22Rv1 (cell line): ENCODE measurements around the gene C10orf71.

Source experiments
- ZFX ChIP-seq: fragments of 450-650 bp; IDR thresholded peaks from 2 replicates; pipeline ENCODE4 v1.6.1; 2017; ENCODE audit warnings: antibody characterized with exemption, borderline replicate concordance
- TF ChIP-seq, protein P1 (sequence below): fragments of 450-650 bp; IDR thresholded peaks from 2 replicates; pipeline ENCODE4 v1.5.1; 2017; ENCODE audit warnings: mild to moderate bottlenecking

DNA sequence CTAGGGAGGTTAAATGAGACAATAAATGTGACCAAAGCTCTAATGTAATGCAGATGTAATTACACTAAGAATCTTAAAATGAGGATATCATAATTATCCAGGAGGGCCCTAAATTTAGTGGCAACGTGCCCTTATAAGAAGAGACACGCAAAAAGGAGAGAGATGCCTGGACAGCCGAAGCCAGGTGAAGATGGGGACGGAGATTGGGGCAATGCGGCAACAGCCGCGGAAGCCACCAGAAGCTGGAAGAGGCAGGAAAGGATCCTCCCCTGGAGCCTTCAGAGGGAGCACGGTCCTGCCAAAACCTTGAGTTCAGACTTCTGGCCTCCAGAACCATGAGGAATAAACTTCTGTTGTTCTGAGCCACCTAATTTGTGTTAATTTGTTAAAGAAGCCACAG, 25.3 kb upstream of the C10orf71 start:
- TF ChIP-seq, protein P1, sequence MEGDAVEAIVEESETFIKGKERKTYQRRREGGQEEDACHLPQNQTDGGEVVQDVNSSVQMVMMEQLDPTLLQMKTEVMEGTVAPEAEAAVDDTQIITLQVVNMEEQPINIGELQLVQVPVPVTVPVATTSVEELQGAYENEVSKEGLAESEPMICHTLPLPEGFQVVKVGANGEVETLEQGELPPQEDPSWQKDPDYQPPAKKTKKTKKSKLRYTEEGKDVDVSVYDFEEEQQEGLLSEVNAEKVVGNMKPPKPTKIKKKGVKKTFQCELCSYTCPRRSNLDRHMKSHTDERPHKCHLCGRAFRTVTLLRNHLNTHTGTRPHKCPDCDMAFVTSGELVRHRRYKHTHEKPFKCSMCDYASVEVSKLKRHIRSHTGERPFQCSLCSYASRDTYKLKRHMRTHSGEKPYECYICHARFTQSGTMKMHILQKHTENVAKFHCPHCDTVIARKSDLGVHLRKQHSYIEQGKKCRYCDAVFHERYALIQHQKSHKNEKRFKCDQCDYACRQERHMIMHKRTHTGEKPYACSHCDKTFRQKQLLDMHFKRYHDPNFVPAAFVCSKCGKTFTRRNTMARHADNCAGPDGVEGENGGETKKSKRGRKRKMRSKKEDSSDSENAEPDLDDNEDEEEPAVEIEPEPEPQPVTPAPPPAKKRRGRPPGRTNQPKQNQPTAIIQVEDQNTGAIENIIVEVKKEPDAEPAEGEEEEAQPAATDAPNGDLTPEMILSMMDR: no peak
- no peak for TF ChIP-seq ZFX
